Activated naive CD8-positive, alpha-beta T cell treated with anti-CD3 and anti-CD28 coated beads, Interleukin-2, amount 10 ng/mL, durations not matched to agents 7 days and 5 days (primary cell): ENCODE measurements around the gene HDAC6. TPM values are rescaled to one million over a fixed set of nuclear protein-coding genes. Genes with fewer than 3 reads are reported as not detected.

Source experiments
- ATAC-seq: fragments of 150-1000 bp; cut with Tn5 transposase; one replicate; pipeline ENCODE4 v1.10.0; 2021; ENCODE audit warnings: low read depth, moderate library complexity
- POLR2A ChIA-PET: fragments of 350-600 bp; sonication (Branson Sonifier 250); formaldehyde crosslinking; loops from one replicate; lab custom pipeline; 2021; ENCODE audit warnings: antibody characterized with exemption; lab: Charles Lee
- DNase-seq: peaks from one replicate; pipeline ENCODE4 v3.0.0; 2021
- H3K27ac Mint-ChIP-seq: one replicate; pipeline ENCODE4 v1.8.0; 2022; ENCODE audit warnings: mild to moderate bottlenecking, mixed read lengths
- H3K27me3 Mint-ChIP-seq: one replicate; pipeline ENCODE4 v1.8.0; 2022; ENCODE audit warnings: mild to moderate bottlenecking, moderate library complexity, mixed read lengths
- H3K36me3 Mint-ChIP-seq: one replicate; pipeline ENCODE4 v1.8.0; 2021; ENCODE audit warnings: mild to moderate bottlenecking, mixed read lengths
- H3K4me1 Mint-ChIP-seq: one replicate; pipeline ENCODE4 v1.8.0; 2021; ENCODE audit warnings: mixed read lengths
- H3K4me3 Mint-ChIP-seq: one replicate; pipeline ENCODE4 v1.8.0; 2022; ENCODE audit warnings: mild to moderate bottlenecking, moderate library complexity, mixed read lengths
- H3K9me3 Mint-ChIP-seq: one replicate; pipeline ENCODE4 v1.8.0; 2021; ENCODE audit warnings: mixed read lengths
- total RNA-seq, 2 experiments: library from RNA; stranded (reverse); gene quantifications; one replicate each; pipeline ENCODE4 v1.2.3, GENCODE V29; 2021

The HDAC6 gene
- total RNA-seq, 2 experiments from 2014 or later: 107 to 113 TPM

DNA sequence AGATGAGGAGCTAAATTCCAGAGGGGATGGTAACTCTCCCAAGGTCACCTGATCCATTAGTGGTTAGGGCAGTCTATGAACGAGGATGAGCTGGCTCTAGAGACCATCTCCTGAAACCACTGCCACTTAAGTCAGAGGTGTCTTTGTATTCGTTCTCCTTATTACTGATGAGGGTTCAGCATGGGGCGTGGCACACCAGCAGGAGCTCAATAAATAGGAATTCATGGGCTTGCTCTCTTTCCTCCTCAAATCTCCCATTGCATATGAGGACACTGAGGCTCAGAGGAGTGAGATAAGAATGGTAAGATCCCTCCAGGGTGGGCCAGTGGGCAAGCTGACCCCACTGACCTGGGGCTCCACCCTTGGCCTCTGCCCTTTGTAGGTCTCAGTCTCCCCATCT is 17.1 kb upstream of the HDAC6 start:
- POLR2A ChIA-PET: no interaction called here
- Mint-ChIP-seq H3K27ac (no peak overlapping the region), H3K36me3 (no peaks in the 10 kb centered on the region), H3K4me3 (no peak overlapping the region), H3K4me1 (peaks cover 13% of the 10 kb centered on the region), H3K27me3 (peaks cover 8% of the 10 kb centered on the region), H3K9me3 (no peaks in the 10 kb centered on the region)
- ATAC-seq (no peak), DNase-seq (no peak)

DNA sequence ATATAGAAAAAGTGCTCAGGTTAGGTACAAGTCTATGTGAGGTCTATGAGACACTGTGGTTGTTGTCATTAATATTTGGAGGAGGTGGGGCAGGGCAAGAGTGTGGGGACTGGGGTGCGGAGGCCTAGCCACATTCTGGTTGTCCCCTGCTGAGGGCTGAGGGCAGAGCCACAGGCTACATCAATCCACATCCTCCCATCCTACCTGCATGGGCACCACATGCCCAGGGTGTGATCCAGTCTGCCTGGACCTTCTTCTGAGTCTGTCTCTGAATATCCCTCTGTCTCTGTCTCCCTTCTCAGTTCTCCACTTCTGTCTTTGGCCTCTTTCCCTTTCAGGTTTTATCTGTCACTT is 16.7 kb upstream of the HDAC6 start:
- POLR2A ChIA-PET: no interaction called here
- Mint-ChIP-seq H3K36me3 (no peaks in the 10 kb centered on the region), H3K4me1 (peaks cover 16% of the 10 kb centered on the region)

DNA sequence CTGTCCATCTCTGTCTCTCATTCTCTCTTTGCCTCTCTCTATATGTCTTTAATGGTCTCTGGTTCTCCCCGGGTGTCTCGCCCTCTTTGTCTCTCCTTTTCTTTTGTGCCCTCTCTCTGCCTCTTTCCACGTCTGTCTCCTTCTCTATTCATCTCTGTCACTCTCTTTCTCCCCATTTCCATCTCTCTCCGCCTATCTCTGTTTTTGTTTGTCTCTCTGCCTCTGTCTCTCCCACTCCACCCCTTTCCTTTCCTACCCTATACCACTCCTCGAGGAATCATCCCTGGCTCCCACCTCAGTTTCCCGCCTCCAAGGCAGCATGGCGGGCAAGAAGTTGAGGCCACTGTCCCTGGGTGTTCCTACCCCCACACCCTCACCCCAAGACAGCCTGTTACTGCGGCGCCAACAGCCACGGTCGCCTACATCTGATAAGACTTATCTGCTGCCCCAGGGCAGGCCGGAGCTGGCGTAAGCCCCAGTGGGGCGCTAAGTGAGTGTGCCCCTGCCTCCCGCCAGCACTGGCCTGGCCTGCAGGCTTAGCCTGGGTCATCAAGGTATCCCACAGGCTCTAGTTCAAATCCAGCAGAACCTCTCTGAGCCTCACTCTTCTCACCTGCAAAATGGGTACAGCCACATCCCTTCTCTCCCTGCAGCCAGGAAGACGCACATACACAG is 16.2 kb upstream of the HDAC6 start:
- H3K4me1 Mint-ChIP-seq: peaks cover 20% of the 10 kb centered on the region
- DNase-seq: no peak
- no peak overlapping the region for H3K4me3 Mint-ChIP-seq
- peaks cover 8% of the 10 kb centered on the region for H3K27me3 Mint-ChIP-seq
- no peaks in the 10 kb centered on the region for H3K36me3 Mint-ChIP-seq
- no peak for ATAC-seq
- H3K9me3 Mint-ChIP-seq: no peaks in the 10 kb centered on the region
- no peak overlapping the region for H3K27ac Mint-ChIP-seq
- POLR2A ChIA-PET: no interaction called here

More for the DNA sequence above, 16.7 kb upstream of the HDAC6 start:
- DNase-seq (no peak), ATAC-seq (no peak)
- H3K4me3 Mint-ChIP-seq: no peak overlapping the region
- peaks cover 8% of the 10 kb centered on the region for H3K27me3 Mint-ChIP-seq
- H3K9me3 Mint-ChIP-seq: no peaks in the 10 kb centered on the region
- H3K27ac Mint-ChIP-seq: no peak overlapping the region

DNA sequence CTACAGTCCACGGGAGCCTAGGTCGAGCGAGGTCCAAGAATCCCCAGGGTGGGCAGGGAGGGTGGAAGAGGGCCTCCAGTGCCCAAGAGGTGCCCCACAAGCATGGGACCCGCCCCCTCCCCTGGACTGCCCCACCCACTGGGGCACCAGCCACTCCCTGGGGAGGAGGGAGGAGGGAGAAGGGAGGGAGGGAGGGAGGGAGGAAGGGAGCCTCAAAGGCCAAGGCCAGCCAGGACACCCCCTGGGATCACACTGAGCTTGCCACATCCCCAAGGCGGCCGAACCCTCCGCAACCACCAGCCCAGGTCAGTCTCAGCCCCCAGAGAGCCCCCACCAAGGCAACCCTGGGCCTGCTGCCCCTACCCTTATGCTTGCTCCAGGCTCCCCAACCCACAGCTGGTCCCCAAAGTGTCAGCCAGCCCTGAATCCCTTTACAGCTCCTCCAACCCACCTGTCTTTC is 15.5 kb upstream of the HDAC6 start, which contains the start of gene GATA1:
Gene GATA1 (plus strand): TSS at position 250 of the 460 bp plus-strand sequence. CDS start 4,520 bp downstream, outside the sequence.
- Mint-ChIP-seq H3K4me1 (peaks cover 20% of the 10 kb centered on the region), H3K27me3 (peaks cover 8% of the 10 kb centered on the region), H3K4me3 (no peak within 1 kb of the TSS), H3K27ac (peak within 1 kb of the TSS; percentile 33), H3K36me3 (no peaks in the 10 kb centered on the region), H3K9me3 (no peaks in the 10 kb centered on the region)
- ATAC-seq (no peak), DNase-seq (no peak)
- POLR2A ChIA-PET: no interaction called here

DNA sequence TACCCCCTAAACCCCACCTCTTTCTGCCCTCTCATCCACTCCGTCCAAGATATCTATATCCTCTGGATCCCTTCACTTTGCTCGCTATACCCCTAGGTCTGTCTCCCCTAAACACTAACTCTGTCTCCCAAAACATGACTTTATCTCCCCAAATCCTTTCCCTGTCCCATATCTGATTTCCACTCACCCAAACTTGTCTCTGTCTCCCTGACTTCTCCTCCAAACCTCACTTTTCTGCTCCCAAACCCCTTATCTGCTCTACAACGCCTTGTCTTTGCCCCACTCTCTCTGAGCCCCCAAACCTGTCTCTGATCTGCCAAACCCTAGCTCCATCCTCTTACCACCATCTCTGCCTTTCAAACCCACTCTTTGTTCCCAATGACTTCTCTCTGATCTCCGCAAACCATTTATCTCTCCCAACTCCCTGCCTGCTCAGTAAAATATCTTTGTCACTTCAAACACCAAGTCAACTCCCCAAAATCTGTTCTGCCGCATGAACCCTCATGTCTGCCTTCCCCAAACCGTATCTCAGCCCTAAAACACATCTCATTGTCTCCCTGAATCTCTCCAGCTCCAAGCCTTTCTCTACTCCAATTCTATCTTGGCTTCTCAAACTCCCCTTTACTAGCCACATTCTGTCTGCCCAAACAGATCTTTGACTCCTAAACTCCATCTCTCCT is 14.9 kb upstream of the HDAC6 start:
- Mint-ChIP-seq H3K4me1 (peaks cover 20% of the 10 kb centered on the region), H3K27me3 (peaks cover 8% of the 10 kb centered on the region), H3K36me3 (no peaks in the 10 kb centered on the region), H3K27ac (peak overlapping the region; percentile 33), H3K4me3 (no peak overlapping the region), H3K9me3 (no peaks in the 10 kb centered on the region)
- POLR2A ChIA-PET: no interaction called here
- ATAC-seq (no peak), DNase-seq (no peak)

DNA sequence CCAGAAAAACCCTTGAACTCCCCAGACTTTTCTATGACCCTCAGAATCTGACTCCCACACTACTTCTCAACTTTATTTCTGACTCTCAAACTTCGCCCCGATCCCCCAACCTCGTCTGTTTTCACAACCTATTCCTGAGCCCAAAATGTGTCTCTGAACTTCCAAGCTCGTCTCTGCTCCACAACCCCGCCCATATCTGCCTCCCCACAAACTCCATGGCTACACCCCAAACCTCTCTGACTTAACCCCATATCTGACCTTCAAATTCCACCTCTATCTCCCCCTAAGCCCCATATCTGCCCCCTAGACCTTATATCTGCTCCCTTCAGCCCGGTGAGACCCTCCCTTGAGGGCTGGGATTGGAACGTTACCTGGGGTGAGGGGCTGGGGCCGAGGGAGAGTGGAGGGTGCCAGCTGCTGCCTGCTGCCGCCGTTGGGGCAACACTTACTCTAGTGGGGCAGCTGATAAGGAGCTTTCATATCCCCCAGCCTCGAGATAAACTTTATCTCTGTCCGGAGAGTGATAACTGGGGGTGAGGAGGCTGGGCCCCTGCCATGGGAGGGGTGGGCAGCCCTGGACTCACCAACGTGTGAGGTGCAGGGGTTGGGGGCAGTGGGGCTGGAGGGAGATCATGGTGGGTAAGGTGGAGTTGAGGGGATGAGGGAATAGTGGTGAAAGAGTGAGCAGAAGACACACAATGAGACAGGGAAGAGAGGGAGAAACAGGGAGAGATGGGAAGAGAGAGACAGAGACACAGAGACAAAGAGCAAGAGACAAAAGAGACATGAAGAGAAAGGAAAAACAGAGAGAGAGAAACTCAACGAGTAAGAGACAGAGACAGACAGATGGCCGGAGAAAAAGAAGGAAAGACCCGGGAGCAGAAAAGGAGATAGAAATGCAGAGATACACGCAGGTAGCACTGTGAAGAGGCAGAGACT is 14.1 kb upstream of the HDAC6 start:
- POLR2A ChIA-PET: no interaction called here
- peak overlapping the region; percentile 33 for H3K27ac Mint-ChIP-seq
- no peaks in the 10 kb centered on the region for H3K9me3 Mint-ChIP-seq
- H3K36me3 Mint-ChIP-seq: no peaks in the 10 kb centered on the region
- no peak for ATAC-seq
- H3K4me3 Mint-ChIP-seq: no peak overlapping the region
- DNase-seq: no peak
- peaks cover 20% of the 10 kb centered on the region for H3K4me1 Mint-ChIP-seq
- peaks cover 8% of the 10 kb centered on the region for H3K27me3 Mint-ChIP-seq

DNA sequence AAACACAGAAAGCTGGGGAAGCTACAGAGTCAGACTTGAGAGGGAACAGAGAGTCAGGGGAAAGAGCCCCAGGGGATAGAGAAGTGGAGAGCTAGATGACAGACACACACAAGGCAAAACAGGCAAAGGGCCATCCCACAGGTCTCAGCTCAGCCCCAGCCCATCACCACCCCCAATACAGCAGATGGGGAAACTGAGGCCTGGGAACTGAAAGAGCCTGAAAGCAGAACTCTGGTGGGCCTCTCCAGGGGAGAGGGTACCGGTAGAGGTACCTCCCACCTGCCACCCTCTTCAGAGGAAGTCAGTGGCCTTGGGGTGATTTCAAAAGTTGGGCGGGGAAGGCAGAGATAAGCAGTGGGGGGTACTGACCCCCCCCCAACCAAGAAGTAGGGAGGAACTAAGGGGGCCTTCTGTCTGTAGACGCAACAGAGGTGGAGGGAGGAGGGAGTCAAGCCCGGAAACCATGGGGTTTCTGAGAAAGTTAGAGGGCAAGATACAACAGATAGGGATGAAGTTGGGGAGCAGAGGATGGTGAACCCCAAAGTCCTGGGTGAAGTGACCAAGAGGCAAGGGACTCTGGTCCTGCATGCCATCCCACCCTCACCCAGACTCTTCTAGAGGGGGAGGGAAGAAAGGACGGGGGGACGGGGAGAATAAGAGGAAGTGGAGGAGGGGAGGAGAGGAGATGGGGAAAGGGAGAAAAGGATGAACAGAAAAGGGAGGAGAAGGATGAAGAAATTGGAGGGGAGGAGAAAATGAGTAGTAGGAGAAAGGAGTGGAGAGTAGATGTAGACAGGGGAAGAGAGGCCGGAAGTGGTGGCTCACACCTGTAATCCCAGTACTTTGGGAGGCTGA is 12.3 kb upstream of the HDAC6 start:
- ATAC-seq (no peak), DNase-seq (no peak)
- Mint-ChIP-seq H3K4me3 (peak overlapping the region; percentile 57), H3K4me1 (peaks cover 23% of the 10 kb centered on the region), H3K9me3 (no peaks in the 10 kb centered on the region), H3K36me3 (no peaks in the 10 kb centered on the region), H3K27me3 (peaks cover 8% of the 10 kb centered on the region), H3K27ac (peak overlapping the region; percentile 80)
- POLR2A ChIA-PET: interaction anchor here (1.3 kb wide), 1 partner anchor 52 kb away, joined by 3 read pairs; no protein-coding TSS in a partner anchor

DNA sequence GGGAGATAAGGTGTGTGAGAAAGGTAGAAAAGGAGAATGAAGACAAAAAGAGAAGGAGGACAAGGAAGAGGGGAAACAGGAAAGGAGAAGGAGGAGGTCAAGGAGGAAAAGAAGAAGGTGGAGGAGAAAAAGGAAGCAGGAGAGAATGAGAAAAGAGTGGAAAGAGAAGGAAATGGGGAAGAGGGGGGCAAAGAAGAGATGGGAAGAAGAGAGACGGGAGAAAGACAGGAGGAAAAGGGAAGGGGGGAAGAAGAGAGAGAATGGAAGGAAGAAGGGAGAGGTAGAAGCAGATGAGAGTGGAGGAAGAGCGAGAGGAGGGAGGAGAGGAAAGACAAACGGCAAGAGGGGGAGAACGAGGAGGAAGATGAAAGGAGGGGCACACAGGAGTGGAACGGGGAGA is 11.4 kb upstream of the HDAC6 start:
- DNase-seq (no peak), ATAC-seq (no peak)
- POLR2A ChIA-PET: no interaction called here
- Mint-ChIP-seq H3K4me3 (no peak overlapping the region), H3K9me3 (no peaks in the 10 kb centered on the region), H3K36me3 (no peaks in the 10 kb centered on the region), H3K27ac (no peak overlapping the region), H3K4me1 (peaks cover 21% of the 10 kb centered on the region), H3K27me3 (peaks cover 8% of the 10 kb centered on the region)

DNA sequence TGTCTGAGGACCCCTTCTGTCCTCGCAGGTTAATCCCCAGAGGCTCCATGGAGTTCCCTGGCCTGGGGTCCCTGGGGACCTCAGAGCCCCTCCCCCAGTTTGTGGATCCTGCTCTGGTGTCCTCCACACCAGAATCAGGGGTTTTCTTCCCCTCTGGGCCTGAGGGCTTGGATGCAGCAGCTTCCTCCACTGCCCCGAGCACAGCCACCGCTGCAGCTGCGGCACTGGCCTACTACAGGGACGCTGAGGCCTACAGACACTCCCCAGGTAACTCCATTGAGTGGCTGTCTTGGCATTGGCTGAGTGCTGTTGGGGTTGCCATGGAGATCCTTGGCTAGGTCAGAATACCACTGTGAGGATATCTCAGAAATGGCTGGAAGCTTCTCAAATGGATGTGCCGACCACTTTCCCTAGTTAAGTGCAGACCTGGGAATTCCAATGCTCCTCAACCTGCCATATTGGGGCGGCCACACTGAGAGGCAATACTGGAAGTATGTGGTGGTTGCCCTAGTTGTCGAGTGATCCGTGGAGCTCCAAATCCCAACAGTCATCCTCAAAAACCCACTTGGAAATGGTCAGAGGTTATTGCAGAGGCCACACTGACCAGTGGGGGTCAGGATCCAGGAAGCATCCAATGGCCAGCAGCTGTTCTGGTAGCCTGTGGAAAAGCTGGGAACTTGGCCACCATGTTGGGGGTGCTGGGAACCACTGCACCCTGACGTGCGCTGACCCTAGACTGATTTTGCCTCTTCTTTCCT is 10.6 kb upstream of the HDAC6 start:
- POLR2A ChIA-PET: no interaction called here

DNA sequence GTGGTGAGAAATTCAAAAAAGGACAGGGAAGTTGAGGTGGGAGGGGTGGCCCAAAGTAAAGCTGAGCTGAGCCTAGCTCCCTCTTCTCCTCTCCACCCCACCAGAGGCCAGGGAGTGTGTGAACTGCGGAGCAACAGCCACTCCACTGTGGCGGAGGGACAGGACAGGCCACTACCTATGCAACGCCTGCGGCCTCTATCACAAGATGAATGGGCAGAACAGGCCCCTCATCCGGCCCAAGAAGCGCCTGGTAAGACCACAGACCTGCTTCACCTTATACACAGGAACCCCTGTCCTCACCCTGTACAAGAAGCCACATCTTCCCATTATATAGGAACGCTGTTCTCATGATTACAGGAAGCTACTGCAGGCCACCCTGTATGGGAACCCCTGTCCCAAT is 9.6 kb upstream of the HDAC6 start:
- DNase-seq (no peak), ATAC-seq (no peak)
- Mint-ChIP-seq H3K9me3 (no peaks in the 10 kb centered on the region), H3K27me3 (peaks cover 3% of the 10 kb centered on the region), H3K4me1 (peaks cover 22% of the 10 kb centered on the region), H3K36me3 (no peaks in the 10 kb centered on the region), H3K27ac (no peak overlapping the region), H3K4me3 (no peak overlapping the region)
- POLR2A ChIA-PET: interaction anchor here (1.2 kb wide), 1 partner anchor 9 kb away, joined by 4 read pairs; the partner anchor contains the start of gene HDAC6

More for the DNA sequence above, 10.6 kb upstream of the HDAC6 start:
- no peak for DNase-seq
- Mint-ChIP-seq H3K9me3 (no peaks in the 10 kb centered on the region), H3K27me3 (peaks cover 8% of the 10 kb centered on the region), H3K36me3 (no peaks in the 10 kb centered on the region), H3K4me3 (no peak overlapping the region), H3K4me1 (peaks cover 21% of the 10 kb centered on the region), H3K27ac (no peak overlapping the region)
- no peak for ATAC-seq

DNA sequence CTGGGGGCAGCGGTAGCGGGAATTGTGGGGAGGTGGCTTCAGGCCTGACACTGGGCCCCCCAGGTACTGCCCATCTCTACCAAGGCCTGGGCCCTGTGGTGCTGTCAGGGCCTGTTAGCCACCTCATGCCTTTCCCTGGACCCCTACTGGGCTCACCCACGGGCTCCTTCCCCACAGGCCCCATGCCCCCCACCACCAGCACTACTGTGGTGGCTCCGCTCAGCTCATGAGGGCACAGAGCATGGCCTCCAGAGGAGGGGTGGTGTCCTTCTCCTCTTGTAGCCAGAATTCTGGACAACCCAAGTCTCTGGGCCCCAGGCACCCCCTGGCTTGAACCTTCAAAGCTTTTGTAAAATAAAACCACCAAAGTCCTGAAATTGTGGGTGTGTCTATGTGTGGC is 7.9 kb upstream of the HDAC6 start:
- Mint-ChIP-seq H3K9me3 (no peaks in the 10 kb centered on the region), H3K27me3 (no peaks in the 10 kb centered on the region), H3K4me3 (no peak overlapping the region), H3K4me1 (peaks cover 19% of the 10 kb centered on the region), H3K27ac (no peak overlapping the region), H3K36me3 (no peaks in the 10 kb centered on the region)
- POLR2A ChIA-PET: no interaction called here
- DNase-seq (no peak), ATAC-seq (no peak)

DNA sequence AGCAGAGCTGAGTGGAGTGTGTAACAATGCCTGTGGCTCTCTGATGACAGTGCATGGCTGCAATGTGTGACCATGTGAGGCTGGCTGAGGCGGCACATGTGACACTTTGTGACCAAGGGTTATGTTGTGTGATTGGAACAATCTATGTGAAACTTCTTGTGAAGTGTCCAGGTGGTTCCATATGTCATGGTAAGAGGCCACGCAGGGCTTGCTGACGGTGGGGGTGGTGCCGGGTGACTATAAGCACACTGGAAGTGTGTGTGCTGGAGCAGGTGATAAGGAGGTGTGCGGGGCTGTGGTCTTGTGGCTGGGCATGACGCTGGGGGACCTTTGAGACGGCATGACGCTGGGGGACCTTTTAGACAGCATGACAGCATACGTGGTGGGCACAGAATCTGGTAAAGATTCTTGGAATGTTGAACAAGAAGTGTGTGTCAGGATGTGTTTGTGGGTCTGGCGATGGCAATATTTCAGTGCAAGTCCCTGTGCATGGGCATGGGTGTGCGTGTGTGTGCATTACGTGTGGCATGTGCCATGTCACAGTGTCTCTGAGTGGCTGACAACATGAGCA is 7.4 kb upstream of the HDAC6 start:
- no peak for ATAC-seq
- H3K4me3 Mint-ChIP-seq: no peak overlapping the region
- no peaks in the 10 kb centered on the region for H3K9me3 Mint-ChIP-seq
- H3K4me1 Mint-ChIP-seq: peaks cover 16% of the 10 kb centered on the region
- no peak overlapping the region for H3K27ac Mint-ChIP-seq
- POLR2A ChIA-PET: no interaction called here
- DNase-seq: no peak
- no peaks in the 10 kb centered on the region for H3K36me3 Mint-ChIP-seq
- H3K27me3 Mint-ChIP-seq: no peaks in the 10 kb centered on the region
